Measurements from ENCODE around the gene ARHGEF6.

DNA sequence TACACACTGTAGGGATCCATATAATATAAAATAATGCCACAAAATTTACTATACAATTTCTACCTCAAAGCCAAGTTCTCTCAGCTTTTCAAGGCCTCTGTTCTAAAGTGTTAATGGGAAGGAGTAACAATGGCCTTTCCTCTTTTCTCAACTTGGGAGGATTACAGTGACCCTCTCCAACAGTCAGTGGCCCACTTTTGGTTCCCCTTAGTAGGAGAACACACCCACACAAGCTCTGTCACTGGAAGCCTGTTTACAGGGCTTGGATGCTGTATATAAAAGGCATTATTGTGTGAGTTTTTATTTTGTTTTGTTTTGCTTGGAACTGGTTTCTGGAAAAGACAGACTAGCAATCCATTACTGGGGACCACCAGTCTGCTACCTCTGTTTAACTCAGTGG is 1.8 kb downstream of the ARHGEF6 start:
- no peak for TF ChIP-seq JUND (IDR thresholded peaks at IDR 0.05)
- TF ChIP-seq, protein P1, sequence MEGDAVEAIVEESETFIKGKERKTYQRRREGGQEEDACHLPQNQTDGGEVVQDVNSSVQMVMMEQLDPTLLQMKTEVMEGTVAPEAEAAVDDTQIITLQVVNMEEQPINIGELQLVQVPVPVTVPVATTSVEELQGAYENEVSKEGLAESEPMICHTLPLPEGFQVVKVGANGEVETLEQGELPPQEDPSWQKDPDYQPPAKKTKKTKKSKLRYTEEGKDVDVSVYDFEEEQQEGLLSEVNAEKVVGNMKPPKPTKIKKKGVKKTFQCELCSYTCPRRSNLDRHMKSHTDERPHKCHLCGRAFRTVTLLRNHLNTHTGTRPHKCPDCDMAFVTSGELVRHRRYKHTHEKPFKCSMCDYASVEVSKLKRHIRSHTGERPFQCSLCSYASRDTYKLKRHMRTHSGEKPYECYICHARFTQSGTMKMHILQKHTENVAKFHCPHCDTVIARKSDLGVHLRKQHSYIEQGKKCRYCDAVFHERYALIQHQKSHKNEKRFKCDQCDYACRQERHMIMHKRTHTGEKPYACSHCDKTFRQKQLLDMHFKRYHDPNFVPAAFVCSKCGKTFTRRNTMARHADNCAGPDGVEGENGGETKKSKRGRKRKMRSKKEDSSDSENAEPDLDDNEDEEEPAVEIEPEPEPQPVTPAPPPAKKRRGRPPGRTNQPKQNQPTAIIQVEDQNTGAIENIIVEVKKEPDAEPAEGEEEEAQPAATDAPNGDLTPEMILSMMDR (IDR thresholded peaks at IDR 0.05; ENCODE audit: low read depth, low read length, missing input control): no peak

Measured in liver (tissue), 3 donors.